ENCODE results near the gene VAV3.

- TF ChIP-seq POLR2A (IDR thresholded peaks at IDR 0.05; ENCODE audit: low read depth) (no peak), EP300 (IDR thresholded peaks at IDR 0.05) (no peak), POLR2AphosphoS5 (IDR thresholded peaks at IDR 0.05) (no peak)
- TF ChIP-seq, protein P1, sequence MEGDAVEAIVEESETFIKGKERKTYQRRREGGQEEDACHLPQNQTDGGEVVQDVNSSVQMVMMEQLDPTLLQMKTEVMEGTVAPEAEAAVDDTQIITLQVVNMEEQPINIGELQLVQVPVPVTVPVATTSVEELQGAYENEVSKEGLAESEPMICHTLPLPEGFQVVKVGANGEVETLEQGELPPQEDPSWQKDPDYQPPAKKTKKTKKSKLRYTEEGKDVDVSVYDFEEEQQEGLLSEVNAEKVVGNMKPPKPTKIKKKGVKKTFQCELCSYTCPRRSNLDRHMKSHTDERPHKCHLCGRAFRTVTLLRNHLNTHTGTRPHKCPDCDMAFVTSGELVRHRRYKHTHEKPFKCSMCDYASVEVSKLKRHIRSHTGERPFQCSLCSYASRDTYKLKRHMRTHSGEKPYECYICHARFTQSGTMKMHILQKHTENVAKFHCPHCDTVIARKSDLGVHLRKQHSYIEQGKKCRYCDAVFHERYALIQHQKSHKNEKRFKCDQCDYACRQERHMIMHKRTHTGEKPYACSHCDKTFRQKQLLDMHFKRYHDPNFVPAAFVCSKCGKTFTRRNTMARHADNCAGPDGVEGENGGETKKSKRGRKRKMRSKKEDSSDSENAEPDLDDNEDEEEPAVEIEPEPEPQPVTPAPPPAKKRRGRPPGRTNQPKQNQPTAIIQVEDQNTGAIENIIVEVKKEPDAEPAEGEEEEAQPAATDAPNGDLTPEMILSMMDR (IDR thresholded peaks at IDR 0.05), result no peak
Observed at GRCh38 chr1:107653765-107654164, 311.2 kb downstream of the VAV3 start.
